GM10266 (cell line): ENCODE measurements around the gene ANAPC16.

Experiments
- DNase-seq: peaks from one replicate; pipeline ENCODE4 v3.0.0; 2012; ENCODE audit errors: extremely low spot score
- CTCF ChIP-seq: IDR thresholded peaks from 2 replicates; pipeline ENCODE4 v1.5.1; 2012; ENCODE audit warnings: mild to moderate bottlenecking, low read depth; ENCODE audit not compliant: control insufficient read depth, insufficient read depth; ENCODE audit errors: missing control alignments

The ANAPC16 gene

GRCh38 chr10:72227826-72228225, 12.0 kb downstream of the ANAPC16 start:
- TF ChIP-seq CTCF, result no peak
- DNase-seq, result no peak

GRCh38 chr10:72228318-72228751, 12.5 kb downstream of the ANAPC16 start:
- TF ChIP-seq CTCF, result no peak

GRCh38 chr10:72229261-72230251, 13.7 kb downstream of the ANAPC16 start:
- no peak for TF ChIP-seq CTCF
- no peak for DNase-seq

More at GRCh38 chr10:72228318-72228751, 12.5 kb downstream of the ANAPC16 start:
- no peak for DNase-seq

GRCh38 chr10:72233621-72234020, 17.8 kb downstream of the ANAPC16 start:
- DNase-seq, result no peak
- no peak for TF ChIP-seq CTCF

GRCh38 chr10:72234560-72235095, 18.8 kb downstream of the ANAPC16 start:
- no peak for DNase-seq
- no peak for TF ChIP-seq CTCF

- TF ChIP-seq CTCF, result no peak
- no peak for DNase-seq
These were observed 19.9 kb downstream of the ANAPC16 start for GRCh38 chr10:72235544-72236279.
